Natural killer cell (primary cell): ENCODE results near the gene UMAD1. TPM values are rescaled to one million over a fixed set of nuclear protein-coding genes. Genes with fewer than 3 reads are reported as not detected.

Source experiments
- ATAC-seq, 3 donors: fragments of 150-1000 bp in 2 of 3; fragments of 200-7000 bp in 1 of 3; cut with Tn5 transposase; 1 replicate in 1 of 3; 2 replicates in 2 of 3; pipeline ENCODE4 v1.10.0; 2021; ENCODE audit warnings: mild to moderate bottlenecking in 2 of 3, moderate library complexity in 2 of 3
- DNase-seq, 2 donors: peaks; one replicate each; pipeline versions ENCODE4 v3.0.0 to v3.0.0-alpha.2; 2013 to 2021; ENCODE audit warnings: mixed read lengths in 1 of 2
- H3K27ac ChIP-seq: one replicate; pipeline ENCODE4 v1.5.1; 2013; ENCODE audit warnings: mild to moderate bottlenecking, low read length
- H3K27me3 ChIP-seq: one replicate; pipeline ENCODE4 v1.6.1; 2013; ENCODE audit warnings: low read length; ENCODE audit not compliant: control insufficient read depth, insufficient read depth
- H3K36me3 ChIP-seq: one replicate; pipeline ENCODE4 v1.6.1; 2013; ENCODE audit warnings: low read length; ENCODE audit not compliant: control insufficient read depth, insufficient read depth
- H3K4me1 ChIP-seq: one replicate; pipeline ENCODE4 v1.6.1; 2013; ENCODE audit warnings: low read length; ENCODE audit not compliant: control insufficient read depth, insufficient read depth
- H3K4me3 ChIP-seq: one replicate; pipeline ENCODE4 v1.5.1; 2013; ENCODE audit warnings: low read length
- H3K9me3 ChIP-seq: one replicate; pipeline ENCODE4 v1.6.1; 2013; ENCODE audit warnings: low read length; ENCODE audit not compliant: control insufficient read depth, insufficient read depth
- H3K27ac Mint-ChIP-seq, 2 donors: one replicate each; pipeline ENCODE4 v1.8.0; 2022; ENCODE audit warnings: mild to moderate bottlenecking in 2 of 2, mixed read lengths in 2 of 2, moderate library complexity in 1 of 2
- H3K27me3 Mint-ChIP-seq, 2 donors: one replicate each; pipeline ENCODE4 v1.8.0; 2022; ENCODE audit warnings: low read depth in 2 of 2, mixed read lengths in 2 of 2
- H3K36me3 Mint-ChIP-seq: one replicate; pipeline ENCODE4 v1.8.0; 2022; ENCODE audit warnings: mixed read lengths
- H3K4me1 Mint-ChIP-seq, 2 donors: one replicate each; pipeline ENCODE4 v1.8.0; 2022; ENCODE audit warnings: mixed read lengths in 2 of 2
- H3K4me3 Mint-ChIP-seq: one replicate; pipeline ENCODE4 v1.8.0; 2022; ENCODE audit warnings: mild to moderate bottlenecking, moderate library complexity, mixed read lengths
- H3K9me3 Mint-ChIP-seq, 2 donors: one replicate each; pipeline ENCODE4 v1.8.0; 2022; ENCODE audit warnings: mixed read lengths in 2 of 2
- CTCF ChIP-seq: fragments of 200-600 bp; IDR thresholded peaks from one replicate; pipeline ENCODE4 v1.8.0; 2022; ENCODE audit warnings: antibody characterized with exemption
- WGBS: methylation state at CpG from one replicate; pipeline ENCODE4 v1.1.7; 2013; ENCODE audit warnings: missing lambda C conversion rate; ENCODE audit not compliant: insufficient coverage; 5-methylcytosine and 5-hydroxymethylcytosine counted together
- intact Hi-C: fragments of 100-400 bp; cut with micrococcal nuclease; formaldehyde crosslinking; loops from one replicate; pipeline ENCODE4 v1.14.2; 2022
- total RNA-seq, 4 donors: library from RNA; stranded (reverse); fragments of 120-200 nt in 1 of 4; gene quantifications; one replicate each; pipeline versions ENCODE4 v1.2.3 to v1.2.4, GENCODE V29; 2013 to 2022

The UMAD1 gene
- total RNA-seq, 3 donors from 2014 or later (not counting 1 experiment from before 2014, with no cell fraction given) = 12.3 to 16.5 (median 14.6) TPM

DNA sequence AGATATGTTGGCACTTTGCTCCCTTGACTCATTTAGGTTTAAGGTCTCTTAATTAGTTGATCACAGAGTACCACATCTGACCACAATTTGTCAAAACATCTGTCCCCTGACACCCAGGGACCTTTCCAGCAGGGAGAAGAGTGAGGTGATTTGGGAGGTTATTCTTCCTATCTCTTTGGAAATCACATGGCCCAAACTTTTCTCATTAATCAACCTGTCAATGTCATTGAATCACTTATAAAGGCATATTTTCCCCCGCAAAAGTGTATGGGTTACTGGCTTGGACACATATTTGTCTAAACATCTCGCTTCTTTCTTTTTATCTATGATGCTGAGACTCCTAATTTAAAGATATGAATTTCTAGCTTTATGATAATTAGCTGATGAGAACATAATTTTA, 170.3 kb downstream of the UMAD1 start:
- peaks cover 10% of the 10 kb centered on the region for H3K4me1 ChIP-seq
- no peak for ATAC-seq
- Mint-ChIP-seq H3K36me3 (no peaks in the 10 kb centered on the region), H3K4me1 (peaks cover 13 to 14% of the 10 kb centered on the region in 2 donors), H3K9me3 (no peaks in the 10 kb centered on the region), H3K4me3 (no peak overlapping the region), H3K27ac (no peak overlapping the region), H3K27me3 (no peaks in the 10 kb centered on the region)
- H3K36me3 ChIP-seq = no peaks in the 10 kb centered on the region
- H3K27ac ChIP-seq = no peak overlapping the region
- no peak for TF ChIP-seq CTCF
- H3K9me3 ChIP-seq = no peaks in the 10 kb centered on the region
- WGBS = 100% methylated on average over 1 of the region's 2 CpGs
- intact Hi-C loops = no loop called here
- H3K4me3 ChIP-seq = no peak overlapping the region
- H3K27me3 ChIP-seq = no peaks in the 10 kb centered on the region
- DNase-seq = no peak

- ATAC-seq (no peak), DNase-seq (no peak)
- Histone ChIP-seq H3K4me3 (no peak overlapping the region), H3K9me3 (no peaks in the 10 kb centered on the region), H3K36me3 (no peaks in the 10 kb centered on the region), H3K27ac (no peak overlapping the region), H3K27me3 (no peaks in the 10 kb centered on the region), H3K4me1 (peaks cover 19% of the 10 kb centered on the region)
- no peak overlapping the region for H3K27ac Mint-ChIP-seq
- no peaks in the 10 kb centered on the region for H3K9me3 Mint-ChIP-seq
- intact Hi-C loops = no loop called here
- no peak for TF ChIP-seq CTCF
- no CpG with 5 or more reads among the region's 1 CpG for WGBS
- no peaks in the 10 kb centered on the region for H3K27me3 Mint-ChIP-seq
- no peaks in the 10 kb centered on the region for H3K36me3 Mint-ChIP-seq
- H3K4me1 Mint-ChIP-seq = peaks cover 26 to 27% of the 10 kb centered on the region in 2 donors
- no peak overlapping the region for H3K4me3 Mint-ChIP-seq
Measured at GRCh38 chr7:7812112-7812511, 171.6 kb downstream of the UMAD1 start.

GRCh38 chr7:7815395-7815794, 174.8 kb downstream of the UMAD1 start:
- H3K4me1 Mint-ChIP-seq = peaks cover 45% of the 10 kb centered on the region in 2 donors
- Histone ChIP-seq H3K4me3 (no peak overlapping the region), H3K27ac (peak overlapping the region; percentile 38), H3K4me1 (peaks cover 21% of the 10 kb centered on the region), H3K9me3 (no peaks in the 10 kb centered on the region), H3K27me3 (no peaks in the 10 kb centered on the region), H3K36me3 (no peaks in the 10 kb centered on the region)
- H3K27me3 Mint-ChIP-seq = no peaks in the 10 kb centered on the region
- H3K9me3 Mint-ChIP-seq = no peaks in the 10 kb centered on the region
- ATAC-seq = no peak
- peak overlapping the region; percentile 58 for H3K4me3 Mint-ChIP-seq
- no peaks in the 10 kb centered on the region for H3K36me3 Mint-ChIP-seq
- no peak for DNase-seq
- peak overlapping the region; percentile 77 to 81 for H3K27ac Mint-ChIP-seq
- intact Hi-C loops = no loop called here
- WGBS = 100% methylated on average over 1 of the region's 1 CpG
- no peak for TF ChIP-seq CTCF

DNA sequence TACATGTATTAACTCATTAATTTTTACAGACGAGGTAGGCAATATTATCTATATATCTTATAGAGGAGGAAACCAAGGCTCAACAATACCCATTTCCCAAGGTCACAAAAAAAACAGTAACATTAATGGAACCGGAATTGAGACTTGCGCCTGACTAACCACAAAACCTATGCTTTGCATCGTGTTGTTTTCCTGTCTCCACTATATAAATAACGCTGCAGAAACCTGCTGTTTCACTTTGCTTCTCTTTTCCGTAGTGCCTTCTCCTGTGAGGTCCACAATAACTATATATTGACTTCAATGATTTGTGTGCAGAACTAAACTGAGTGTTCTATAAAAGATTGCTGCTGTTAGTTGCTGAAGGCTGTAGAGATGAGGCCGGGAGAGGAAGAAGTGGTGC, 175.5 kb downstream of the UMAD1 start:
- Histone ChIP-seq H3K27ac (peak overlapping the region; percentile 51), H3K36me3 (no peaks in the 10 kb centered on the region), H3K4me1 (peaks cover 21% of the 10 kb centered on the region), H3K27me3 (no peaks in the 10 kb centered on the region), H3K4me3 (peak overlapping the region; percentile 5), H3K9me3 (no peaks in the 10 kb centered on the region)
- H3K27me3 Mint-ChIP-seq = no peaks in the 10 kb centered on the region
- peak; percentile 73 to 82 (median 74) for ATAC-seq
- peaks cover 45% of the 10 kb centered on the region in 2 donors for H3K4me1 Mint-ChIP-seq
- peak in 1 of 2 donors; percentile 55 for DNase-seq
- WGBS = 0% methylated on average over 6 of the region's 7 CpGs
- intact Hi-C loops = no loop called here
- H3K36me3 Mint-ChIP-seq = no peaks in the 10 kb centered on the region
- peak overlapping the region; percentile 58 for H3K4me3 Mint-ChIP-seq
- TF ChIP-seq CTCF = no peak
- no peaks in the 10 kb centered on the region for H3K9me3 Mint-ChIP-seq
- H3K27ac Mint-ChIP-seq = peak overlapping the region; percentile 77 to 81
